Smooth muscle cell of the brain vasculature (primary cell): ENCODE measurements around the gene BUB1.
"Not testable (repeated sequence)": the region's sequence is repeated elsewhere in the genome, so short reads cannot be mapped to it uniquely, and the experiment has no call there.

Experiments
- DNase-seq: peaks from one replicate; pipeline ENCODE4 v3.0.0-alpha.2; 2012; ENCODE audit warnings: low read depth, low spot score

BUB1 gene

DNA sequence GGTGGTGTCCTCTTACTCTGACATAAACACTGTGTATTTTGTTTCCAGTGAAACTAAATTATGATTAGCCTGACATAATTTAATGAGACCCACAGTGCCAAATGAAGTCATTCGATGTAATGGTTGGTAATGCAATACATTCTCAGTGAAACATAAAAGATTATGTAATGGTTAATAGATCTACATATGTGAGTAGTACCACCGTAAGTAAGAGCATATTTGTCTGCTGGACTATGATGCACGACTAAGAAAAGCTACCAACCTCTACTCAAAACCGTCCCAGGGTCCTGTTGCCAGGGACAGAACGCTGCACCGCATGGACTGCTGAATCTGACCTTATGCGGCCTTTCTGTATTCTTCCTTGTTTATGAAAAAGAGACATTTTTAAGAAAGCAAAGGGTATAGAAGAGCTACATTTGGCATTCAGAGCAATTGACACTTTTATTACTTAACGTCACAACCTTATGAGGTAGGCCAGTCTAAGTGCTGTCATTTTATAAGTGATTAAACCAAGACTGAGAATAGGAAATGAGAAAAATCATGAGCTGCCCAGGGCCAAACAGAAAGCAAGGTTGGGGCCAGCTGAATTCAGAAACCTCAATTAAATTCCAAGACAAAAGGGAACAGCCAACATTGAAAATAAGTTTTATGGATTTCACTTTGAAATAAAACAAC is 73.8 kb downstream of the BUB1 start:
- not testable (repeated sequence) for DNase-seq

DNA sequence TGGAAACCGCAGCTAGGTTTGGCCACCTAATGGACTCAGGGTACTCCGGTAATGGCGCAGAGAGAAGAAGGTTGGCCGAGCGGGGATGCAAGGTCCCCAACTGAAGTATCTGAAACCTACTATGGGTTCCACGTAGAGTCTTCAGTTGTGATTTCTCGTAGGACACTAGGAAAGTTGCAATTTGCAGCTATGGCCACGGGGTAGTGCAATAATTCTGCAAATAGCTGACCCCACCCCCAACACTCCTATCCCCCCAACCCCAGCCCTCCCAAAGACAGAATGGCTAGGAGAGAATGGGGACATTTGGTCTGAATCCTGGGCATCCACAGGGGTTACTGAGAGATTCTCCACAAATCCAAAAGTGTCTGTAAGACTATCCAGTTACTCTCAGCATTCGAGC is 75.7 kb downstream of the BUB1 start:
- not testable (repeated sequence) for DNase-seq

DNA sequence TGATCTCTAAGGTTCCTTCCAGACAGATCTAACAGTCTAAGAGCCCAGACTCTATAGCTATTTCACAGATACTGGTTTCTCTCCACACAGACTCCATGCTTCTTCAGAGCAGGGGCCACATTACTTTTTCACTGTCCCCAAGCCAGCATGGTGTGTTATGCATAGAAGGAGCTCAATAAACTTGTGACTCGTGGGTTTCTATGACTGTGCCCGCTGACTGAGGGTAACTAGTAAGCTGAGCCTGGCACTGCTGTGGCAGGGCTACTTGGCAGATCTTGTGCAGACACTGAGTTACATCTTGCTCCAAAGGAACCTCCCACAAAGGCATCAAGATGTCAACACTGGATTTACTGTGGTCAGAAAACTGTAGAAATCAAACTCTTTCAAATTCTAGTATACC is 85.9 kb downstream of the BUB1 start:
- not testable (repeated sequence) for DNase-seq

DNA sequence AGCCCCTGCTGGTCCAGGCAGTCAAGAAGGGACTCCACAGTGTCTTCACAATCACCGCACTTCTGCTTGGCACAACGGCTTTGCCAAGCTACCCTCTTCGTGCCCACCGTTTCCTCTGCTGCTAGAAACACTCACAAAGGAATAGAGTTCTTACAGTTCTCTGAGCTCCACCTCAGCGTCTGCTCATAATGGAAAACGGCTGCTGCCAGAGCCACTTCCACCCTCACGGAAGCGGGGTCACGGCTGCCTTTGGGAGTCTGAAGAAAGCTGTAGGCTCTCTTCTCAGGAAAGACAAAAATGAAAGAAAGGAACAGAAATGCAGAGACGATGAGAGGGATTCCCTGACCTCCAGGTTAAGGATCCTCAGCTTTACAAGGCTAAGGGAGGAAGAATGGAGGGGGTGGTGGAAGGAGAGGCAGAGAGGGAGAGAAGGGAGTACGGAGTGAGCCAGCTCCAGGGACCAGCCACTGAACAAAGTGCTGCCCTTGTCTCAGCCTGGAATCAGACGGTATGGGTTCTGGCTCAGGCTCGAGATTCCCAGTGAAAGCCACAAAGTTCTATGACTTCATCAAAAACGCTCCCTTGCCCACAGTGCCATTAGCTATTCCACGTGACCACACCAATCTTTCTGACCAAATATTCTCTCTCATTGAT is 88.1 kb downstream of the BUB1 start:
- DNase-seq = not testable (repeated sequence)

DNA sequence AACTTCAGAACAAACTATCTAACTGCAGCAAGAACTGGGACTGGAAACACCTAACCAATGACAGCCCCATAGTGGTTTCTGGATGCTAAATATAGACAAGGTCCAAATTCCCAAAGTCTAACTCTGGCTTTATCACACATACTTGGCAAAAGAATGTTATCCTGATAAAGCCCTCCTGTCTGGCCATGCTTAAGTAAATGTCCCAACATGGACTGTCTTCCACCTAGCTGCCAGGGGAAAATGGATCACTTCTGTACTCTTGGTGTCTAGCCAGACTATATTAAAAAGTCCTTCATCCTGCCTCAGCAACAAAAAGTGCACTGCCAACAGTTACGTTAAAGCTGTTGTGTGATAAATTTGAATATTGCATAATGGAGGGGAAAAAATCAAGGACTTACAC is 89.3 kb downstream of the BUB1 start:
- not testable (repeated sequence) for DNase-seq
